Measurements from ENCODE around the gene SLC7A9.
A peak's percentile ranks its signal among the peaks of the same experiment; 100 is the strongest.
"Not testable (repeated sequence)": the region's sequence is repeated elsewhere in the genome, so short reads cannot be mapped to it uniquely, and the experiment has no call there.

SLC7A9 gene

GRCh38 chr19:32789429-32789828, 80.1 kb downstream of the SLC7A9 start:
- no peak overlapping the region for H3K4me3 ChIP-seq (ENCODE audit: low read depth, low read length)

GRCh38 chr19:32787895-32788294, 81.7 kb downstream of the SLC7A9 start:
- H3K27ac ChIP-seq (ENCODE audit: low read depth, low read length); H3K36me3 ChIP-seq (ENCODE audit: control insufficient read depth, insufficient read depth, low read length); H3K27me3 ChIP-seq (ENCODE audit: control insufficient read depth, insufficient read depth, low read length); H3K4me1 ChIP-seq (ENCODE audit: control insufficient read depth, insufficient read depth, low read length); H3K9me3 ChIP-seq (ENCODE audit: control insufficient read depth, insufficient read depth, low read depth, low read length): not testable (repeated sequence)
- peak overlapping the region; percentile 54 for H3K9ac ChIP-seq (ENCODE audit: low read length)
- H3K4me3 ChIP-seq (ENCODE audit: low read depth, low read length) = peak overlapping the region; percentile 46; the same call in 1 of the 2 replicates

More at GRCh38 chr19:32789429-32789828, 80.1 kb downstream of the SLC7A9 start:
- H3K27me3 ChIP-seq (ENCODE audit: control insufficient read depth, insufficient read depth, low read length) = no peaks in the 10 kb centered on the region
- H3K27ac ChIP-seq (ENCODE audit: low read depth, low read length) = no peak overlapping the region
- H3K9ac ChIP-seq (ENCODE audit: low read length) = no peak overlapping the region
- H3K9me3 ChIP-seq (ENCODE audit: control insufficient read depth, insufficient read depth, low read depth, low read length) = no peaks in the 10 kb centered on the region
- no peaks in the 10 kb centered on the region for H3K36me3 ChIP-seq (ENCODE audit: control insufficient read depth, insufficient read depth, low read length)
- peaks cover 8% of the 10 kb centered on the region for H3K4me1 ChIP-seq (ENCODE audit: control insufficient read depth, insufficient read depth, low read length)

GRCh38 chr19:32787161-32787813, 82.3 kb downstream of the SLC7A9 start:
- H3K9me3 ChIP-seq (ENCODE audit: control insufficient read depth, insufficient read depth, low read depth, low read length); H3K27ac ChIP-seq (ENCODE audit: low read depth, low read length); H3K4me1 ChIP-seq (ENCODE audit: control insufficient read depth, insufficient read depth, low read length); H3K27me3 ChIP-seq (ENCODE audit: control insufficient read depth, insufficient read depth, low read length); H3K36me3 ChIP-seq (ENCODE audit: control insufficient read depth, insufficient read depth, low read length): not testable (repeated sequence)
- H3K9ac ChIP-seq (ENCODE audit: low read length) = peak overlapping the region; percentile 54
- H3K4me3 ChIP-seq (ENCODE audit: low read depth, low read length) = peak overlapping the region; percentile 46

GRCh38 chr19:32782089-32782488, 87.5 kb downstream of the SLC7A9 start:
- peaks cover 12% of the 10 kb centered on the region for H3K4me1 ChIP-seq (ENCODE audit: control insufficient read depth, insufficient read depth, low read length)
- not testable (repeated sequence) for H3K27ac ChIP-seq (ENCODE audit: low read depth, low read length); H3K36me3 ChIP-seq (ENCODE audit: control insufficient read depth, insufficient read depth, low read length); H3K27me3 ChIP-seq (ENCODE audit: control insufficient read depth, insufficient read depth, low read length); H3K4me3 ChIP-seq (ENCODE audit: low read depth, low read length); H3K9me3 ChIP-seq (ENCODE audit: control insufficient read depth, insufficient read depth, low read depth, low read length); H3K9ac ChIP-seq (ENCODE audit: low read length)

- Histone ChIP-seq H3K27me3 (ENCODE audit: control insufficient read depth, insufficient read depth, low read length) (no peaks in the 10 kb centered on the region), H3K9ac (ENCODE audit: low read length) (no peak overlapping the region), H3K4me1 (ENCODE audit: control insufficient read depth, insufficient read depth, low read length) (peaks cover 10% of the 10 kb centered on the region; the same call in 1 of the 2 replicates), H3K27ac (ENCODE audit: low read depth, low read length) (no peak overlapping the region), H3K36me3 (ENCODE audit: control insufficient read depth, insufficient read depth, low read length) (no peaks in the 10 kb centered on the region), H3K4me3 (ENCODE audit: low read depth, low read length) (no peak overlapping the region), H3K9me3 (ENCODE audit: control insufficient read depth, insufficient read depth, low read depth, low read length) (peaks cover 4% of the 10 kb centered on the region; the same call in 1 of the 2 replicates)
Measured at GRCh38 chr19:32781280-32781679, 88.3 kb downstream of the SLC7A9 start.
